ENCODE data around the gene COMMD8.
"Not testable (repeated sequence)": the region's sequence is repeated elsewhere in the genome, so short reads cannot be mapped to it uniquely, and the experiment has no call there.

The COMMD8 gene

GRCh38 chr4:47463235-47463956 lies at the start of gene COMMD8:
TSS of gene COMMD8 (minus strand) at chr4:47463702. CDS start at chr4:47463651, 51 bp downstream.
- DNase-seq: peak; percentile 98

DNA sequence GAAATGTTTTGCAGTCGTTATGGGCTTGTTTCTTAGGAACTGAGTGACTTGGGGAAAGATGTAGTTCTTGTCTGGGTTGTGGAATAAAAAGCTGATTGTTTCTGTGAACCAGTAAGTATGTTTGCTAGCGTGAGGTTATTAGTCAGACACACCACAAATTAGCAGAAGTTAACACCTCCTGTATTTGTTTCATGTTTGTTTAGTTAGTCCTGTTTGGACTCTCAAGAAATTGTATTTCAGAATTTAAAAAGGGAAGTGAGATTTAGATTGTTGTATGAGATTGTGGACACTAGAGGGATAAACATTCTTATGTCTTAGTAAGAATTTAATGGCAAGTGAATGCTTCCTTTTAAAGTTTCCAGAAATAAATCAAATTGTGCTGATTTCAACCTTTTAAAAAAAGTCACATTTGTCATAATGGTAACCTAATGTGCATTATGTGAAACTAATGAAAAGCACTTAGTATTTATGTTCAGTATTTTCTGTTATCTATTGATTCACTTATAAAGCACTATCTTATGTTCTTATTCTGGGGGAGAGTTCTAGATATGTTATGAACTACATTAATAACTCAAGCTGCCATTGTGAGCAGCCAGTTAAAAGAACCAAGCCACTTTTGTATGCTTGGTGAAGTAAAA lies 47.1 kb upstream of the COMMD8 start:
- DNase-seq: peak; percentile 76

GRCh38 chr4:47505666-47506065 lies 42.2 kb upstream of the COMMD8 start:
- no peak for DNase-seq

DNA sequence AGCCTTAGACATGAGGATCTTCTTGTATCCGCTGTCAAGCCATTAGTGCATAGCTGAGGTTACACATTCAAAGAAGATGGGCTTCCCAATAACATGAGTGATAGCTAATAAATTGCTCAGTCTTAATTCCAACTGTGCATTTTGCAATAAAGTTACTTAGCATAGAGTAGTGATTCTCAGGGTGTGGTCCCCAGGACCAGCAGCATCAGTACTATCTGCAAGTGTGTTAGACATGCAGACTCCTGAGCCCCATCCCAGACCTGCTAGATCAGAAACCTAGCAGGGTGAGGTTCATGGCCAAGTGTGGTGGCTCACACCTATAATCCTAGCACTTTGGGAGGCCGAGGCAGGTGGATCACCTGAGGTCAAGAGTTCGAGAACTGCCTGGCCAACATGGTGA lies 41.6 kb upstream of the COMMD8 start:
- no peak for DNase-seq

DNA sequence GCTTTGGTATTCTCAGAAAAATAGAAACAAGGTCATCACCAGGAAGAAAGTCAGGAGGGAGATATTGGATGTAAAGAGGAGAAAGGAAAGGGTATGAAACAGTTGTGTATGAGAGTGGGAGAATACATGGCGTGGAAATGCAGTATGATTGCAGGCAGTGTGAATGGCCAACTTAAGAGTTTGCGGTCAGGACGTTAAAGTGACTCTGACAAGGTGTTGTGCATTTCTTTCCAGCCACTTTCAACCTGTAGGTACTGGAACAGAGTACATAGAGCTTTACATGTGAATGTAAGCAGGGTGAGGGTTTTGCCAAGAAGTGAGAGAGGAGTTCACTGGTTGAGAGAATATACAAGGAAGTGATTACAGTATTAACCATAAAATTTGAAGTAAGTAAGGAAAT lies 37.3 kb upstream of the COMMD8 start:
- peak; percentile 7 for DNase-seq

- peak; percentile 76 for DNase-seq
These were observed 36.2 kb upstream of the COMMD8 start for GRCh38 chr4:47499700-47500099.

DNA sequence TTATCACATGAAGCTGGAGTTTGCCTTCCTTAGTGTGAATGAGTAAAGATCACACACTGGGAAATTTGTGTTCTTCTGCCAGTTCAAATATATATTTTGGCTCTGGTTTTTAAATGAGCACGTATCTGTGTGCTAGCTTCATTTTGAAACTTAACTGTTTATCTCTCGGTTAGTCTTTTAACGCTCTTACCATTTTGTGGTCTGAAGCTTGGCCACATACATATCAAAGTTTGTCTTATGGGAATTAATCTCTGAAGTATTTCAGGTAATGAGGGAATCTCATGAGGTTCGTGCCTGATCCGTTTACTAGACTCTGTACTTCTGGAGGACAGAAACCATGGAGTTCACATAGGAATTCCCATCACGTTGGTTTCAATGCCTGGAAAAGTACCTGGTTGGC lies 35.4 kb upstream of the COMMD8 start:
- no peak for DNase-seq

- no peak for DNase-seq
These were observed 30.6 kb upstream of the COMMD8 start for GRCh38 chr4:47494124-47494430.

- no peak for DNase-seq
These were observed 30.0 kb upstream of the COMMD8 start for GRCh38 chr4:47493238-47494123.

GRCh38 chr4:47490550-47490949 lies 27.0 kb upstream of the COMMD8 start:
- DNase-seq: peak; percentile 23

- no peak for DNase-seq
These were observed 25.2 kb upstream of the COMMD8 start for GRCh38 chr4:47488706-47489105.

- DNase-seq: not testable (repeated sequence)
These were observed 23.2 kb upstream of the COMMD8 start for GRCh38 chr4:47486727-47487126.

DNA sequence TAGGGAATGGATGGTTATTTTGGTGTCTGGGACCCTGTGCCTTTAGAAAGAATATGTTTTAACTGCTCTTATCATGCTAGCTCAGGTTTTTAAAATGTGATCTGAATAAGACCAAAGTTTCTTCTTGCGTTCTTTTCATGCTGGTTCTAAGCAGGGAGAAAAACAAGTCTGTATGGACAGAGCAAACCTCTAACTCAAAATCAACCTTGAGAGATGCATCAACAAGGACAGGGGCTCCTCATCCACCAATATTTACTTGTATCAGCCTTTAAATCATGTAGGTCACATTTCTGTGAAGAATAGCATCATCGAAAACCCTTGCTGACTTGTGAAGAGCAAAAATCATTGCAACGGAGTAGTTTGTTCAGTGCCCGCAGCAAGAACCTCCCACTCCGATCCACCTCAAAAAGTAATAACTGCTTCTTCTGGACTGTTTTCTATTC lies 22.8 kb upstream of the COMMD8 start:
- no peak for DNase-seq

DNA sequence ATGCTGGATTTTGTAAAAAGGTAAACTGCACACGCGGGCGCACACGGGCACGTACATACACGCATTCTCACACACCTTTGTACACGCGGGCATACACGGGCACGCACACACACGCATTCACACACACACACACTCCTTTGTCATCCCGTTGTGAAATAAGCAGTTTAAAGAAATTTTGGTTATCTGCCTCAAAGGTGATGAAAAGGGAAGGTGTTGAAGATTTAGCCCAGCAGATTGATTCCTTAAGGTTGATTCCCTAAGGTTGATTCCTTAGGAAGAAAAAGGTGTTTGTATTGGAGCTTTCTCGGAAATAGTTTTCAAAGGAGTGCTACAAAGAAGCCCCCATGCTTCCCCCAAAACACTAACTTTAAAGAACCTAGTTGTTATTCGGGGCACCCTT lies 22.3 kb upstream of the COMMD8 start:
- no peak for DNase-seq

DNA sequence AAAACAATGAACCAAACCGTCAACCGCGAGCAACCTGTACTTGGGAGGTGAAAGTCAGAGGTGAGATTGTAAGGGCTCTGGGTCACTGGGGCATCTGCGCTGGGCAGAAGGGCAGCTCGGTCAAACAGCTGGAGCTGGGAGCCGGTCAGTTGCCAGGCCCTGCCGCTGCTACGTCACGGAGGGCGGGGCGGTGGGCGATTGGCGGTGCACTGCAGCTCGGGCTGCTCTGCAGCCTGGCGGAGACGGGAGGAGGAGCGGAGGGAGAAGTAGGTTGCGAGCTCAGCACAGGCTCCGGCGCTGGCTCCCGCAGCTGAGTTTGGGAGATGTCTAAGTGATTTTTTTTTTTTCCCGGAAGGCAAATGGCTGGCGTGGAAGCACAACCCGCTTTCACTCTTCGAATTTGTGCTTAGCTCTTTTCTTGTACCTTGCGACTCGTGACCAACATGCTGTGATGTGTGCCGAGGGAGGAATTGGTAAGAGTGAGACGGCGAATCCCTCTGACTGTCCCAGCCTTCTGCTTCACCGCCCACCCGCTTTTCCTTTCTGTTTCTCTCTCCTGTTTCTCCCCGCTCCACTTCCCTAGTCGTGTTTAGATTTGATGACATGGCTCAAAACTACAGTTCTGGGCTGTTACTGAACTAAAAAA lies 21.7 kb upstream of the COMMD8 start, which contains the start of gene ATP10D:
Gene ATP10D, plus strand, starts transcription at position 229 of the 646 bp plus-strand sequence. CDS start 27,266 bp downstream, outside the sequence.
- peak; percentile 84 for DNase-seq

DNA sequence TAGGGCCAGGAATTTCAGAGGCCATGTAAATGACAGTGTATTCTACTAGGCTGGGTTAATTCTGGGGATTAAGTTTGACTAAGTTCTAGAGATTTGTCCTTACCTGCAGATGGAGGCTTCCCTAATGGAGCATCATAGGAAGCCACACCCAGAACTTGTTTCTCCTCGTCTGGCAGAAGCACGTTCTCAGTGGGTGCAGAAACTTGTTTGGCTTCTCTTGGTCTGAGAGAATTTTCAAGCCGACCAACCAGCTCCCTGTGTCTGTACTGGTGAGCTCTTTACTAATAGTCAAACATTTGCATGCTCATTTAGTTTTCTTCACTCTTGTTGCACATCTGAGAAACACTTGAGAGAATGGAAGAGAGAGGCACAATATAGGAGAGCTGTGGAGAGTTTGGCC lies 20.7 kb upstream of the COMMD8 start:
- DNase-seq: no peak

DNA sequence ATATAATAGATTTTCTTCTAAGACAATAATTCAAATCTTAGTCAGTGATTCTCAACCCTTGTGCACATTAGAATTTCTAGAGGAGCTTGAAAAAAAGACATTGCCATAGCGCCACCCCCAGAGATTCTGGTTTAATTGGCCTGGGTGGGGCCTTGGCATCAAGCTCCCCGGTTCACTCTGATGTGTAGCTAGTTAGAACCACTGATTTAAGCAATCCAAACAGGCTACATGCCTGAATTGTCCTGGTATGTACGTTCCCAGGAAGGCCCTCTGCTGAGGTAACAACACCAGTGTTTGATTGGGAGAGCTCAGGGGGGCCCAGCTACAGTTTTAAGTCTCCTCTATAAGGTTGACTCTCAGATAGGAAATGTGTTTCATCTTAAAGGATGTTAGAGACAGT lies 20.2 kb upstream of the COMMD8 start:
- DNase-seq: no peak

DNA sequence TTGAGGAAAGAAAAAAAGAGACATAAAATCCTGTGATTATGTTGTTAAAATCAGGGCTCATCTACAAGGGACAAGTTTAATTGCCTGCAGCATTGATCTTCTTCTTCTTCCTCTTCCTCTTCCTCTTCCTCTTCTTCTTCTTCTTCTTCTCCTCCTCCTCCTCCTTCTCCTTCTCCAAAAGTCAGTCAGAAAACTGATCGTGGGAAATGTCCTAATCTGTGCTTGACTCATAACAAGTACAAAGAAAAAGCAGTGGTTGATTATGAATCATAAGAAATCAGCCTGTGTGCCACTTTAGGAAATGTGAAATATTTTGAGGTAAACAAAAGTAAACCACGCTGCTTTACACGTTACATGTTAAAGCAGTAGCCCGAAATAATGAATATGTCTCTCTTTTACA lies 18.8 kb upstream of the COMMD8 start:
- DNase-seq: peak; percentile 71

DNA sequence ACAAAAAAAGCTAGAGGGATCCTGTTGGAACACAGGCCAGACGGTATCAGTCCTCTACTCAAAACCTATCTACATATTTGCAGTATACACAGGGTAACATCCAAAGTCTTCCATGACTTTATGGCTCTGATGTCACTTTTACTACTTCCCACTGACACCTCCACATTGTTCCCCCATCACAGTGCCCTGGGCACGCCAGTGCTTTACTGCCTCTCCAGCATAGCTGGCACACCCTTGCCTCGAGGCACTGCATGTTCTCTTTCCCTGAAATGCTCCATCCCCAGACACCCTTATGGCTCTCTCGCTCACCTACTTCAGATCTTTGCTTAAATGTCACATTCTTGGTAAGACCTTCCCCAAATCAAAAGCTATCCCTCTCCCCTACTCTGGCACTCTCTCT lies 15.3 kb upstream of the COMMD8 start:
- no peak for DNase-seq

- DNase-seq: no peak
These were observed 11.9 kb upstream of the COMMD8 start for GRCh38 chr4:47475411-47475810.

GRCh38 chr4:47474799-47475198 lies 11.3 kb upstream of the COMMD8 start:
- DNase-seq: no peak

DNA sequence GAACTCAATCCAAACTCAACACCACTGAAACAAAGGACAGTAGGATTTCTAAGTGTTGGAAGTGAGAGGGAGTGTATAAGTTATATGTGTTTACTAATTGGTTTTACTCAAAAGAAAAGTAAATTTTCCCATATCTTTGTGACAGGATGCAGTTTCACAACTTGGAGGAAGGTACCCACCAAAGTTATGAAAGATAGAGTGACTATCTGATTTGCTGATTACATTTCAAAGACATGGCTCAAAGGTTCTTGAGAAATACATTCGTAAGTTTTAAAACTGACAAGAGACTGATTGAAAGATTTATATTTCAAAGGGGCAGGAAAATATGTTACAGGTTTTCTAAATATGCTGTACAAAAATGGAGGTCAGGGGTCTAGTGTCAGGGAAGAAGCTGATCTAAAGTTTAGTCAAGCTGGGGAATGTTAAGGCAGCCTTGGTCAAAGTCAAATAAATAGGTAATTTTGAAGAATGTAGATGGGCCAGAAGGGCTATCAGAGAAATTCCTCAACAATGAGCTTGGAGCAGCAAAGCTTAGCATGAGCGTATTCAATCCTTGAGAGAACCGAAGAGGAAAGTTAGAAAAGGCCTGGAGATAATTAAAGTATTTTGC lies 9.7 kb upstream of the COMMD8 start:
- no peak for DNase-seq

DNA sequence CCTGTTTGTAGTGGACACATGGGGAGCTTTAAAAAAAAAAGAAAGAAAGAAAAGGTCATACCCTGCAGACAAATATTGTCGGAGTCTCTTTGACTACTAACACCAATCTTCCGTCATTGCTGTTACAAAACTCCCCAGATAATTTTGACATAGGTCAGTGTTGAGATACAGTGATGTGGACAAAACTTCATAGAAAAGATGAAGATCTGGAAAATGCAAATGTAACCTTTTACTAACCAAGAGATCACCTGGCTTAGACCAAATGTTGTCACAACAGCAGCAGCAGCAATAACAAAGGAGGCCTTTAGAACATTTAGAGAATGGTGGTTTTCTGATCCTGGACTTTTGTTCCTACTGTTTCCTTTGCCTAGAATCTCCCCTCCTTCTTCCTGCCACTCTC lies 8.1 kb upstream of the COMMD8 start:
- DNase-seq: no peak
